Lower leg skin (tissue), 3 donors: Measurements from ENCODE around the gene SNRPA.

Source experiments
- POLR2A ChIP-seq, 2 donors: fragments of 450-650 bp; IDR thresholded peaks; one replicate each; pipeline ENCODE4 v1.6.1; 2016 to 2017; ENCODE audit warnings: antibody characterized with exemption in 2 of 2, mild to moderate bottlenecking in 1 of 2, moderate library complexity in 1 of 2
- TF ChIP-seq, protein P1 (sequence below), 3 donors: fragments of 450-650 bp; IDR thresholded peaks; one replicate each; pipeline ENCODE4 v1.5.1; 2016; ENCODE audit warnings: antibody characterized with exemption in 3 of 3, mild to moderate bottlenecking in 3 of 3, moderate library complexity in 2 of 3

DNA sequence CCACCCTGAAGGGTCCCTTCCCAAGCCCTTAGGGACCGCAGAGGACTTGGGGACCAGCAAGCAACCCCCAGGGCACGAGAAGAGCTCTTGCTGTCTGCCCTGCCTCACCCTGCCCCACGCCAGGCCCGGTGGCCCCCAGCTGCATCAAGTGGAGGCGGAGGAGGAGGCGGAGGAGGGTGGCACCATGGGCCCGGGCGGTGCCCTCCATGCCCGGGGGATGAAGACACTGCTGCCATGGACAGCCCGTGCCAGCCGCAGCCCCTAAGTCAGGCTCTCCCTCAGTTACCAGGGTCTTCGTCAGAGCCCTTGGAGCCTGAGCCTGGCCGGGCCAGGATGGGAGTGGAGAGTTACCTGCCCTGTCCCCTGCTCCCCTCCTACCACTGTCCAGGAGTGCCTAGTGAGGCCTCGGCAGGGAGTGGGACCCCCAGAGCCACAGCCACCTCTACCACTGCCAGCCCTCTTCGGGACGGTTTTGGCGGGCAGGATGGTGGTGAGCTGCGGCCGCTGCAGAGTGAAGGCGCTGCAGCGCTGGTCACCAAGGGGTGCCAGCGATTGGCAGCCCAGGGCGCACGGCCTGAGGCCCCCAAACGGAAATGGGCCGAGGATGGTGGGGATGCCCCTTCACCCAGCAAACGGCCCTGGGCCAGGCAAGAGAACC lies 49.5 kb downstream of the SNRPA start:
- TF ChIP-seq, protein P1, sequence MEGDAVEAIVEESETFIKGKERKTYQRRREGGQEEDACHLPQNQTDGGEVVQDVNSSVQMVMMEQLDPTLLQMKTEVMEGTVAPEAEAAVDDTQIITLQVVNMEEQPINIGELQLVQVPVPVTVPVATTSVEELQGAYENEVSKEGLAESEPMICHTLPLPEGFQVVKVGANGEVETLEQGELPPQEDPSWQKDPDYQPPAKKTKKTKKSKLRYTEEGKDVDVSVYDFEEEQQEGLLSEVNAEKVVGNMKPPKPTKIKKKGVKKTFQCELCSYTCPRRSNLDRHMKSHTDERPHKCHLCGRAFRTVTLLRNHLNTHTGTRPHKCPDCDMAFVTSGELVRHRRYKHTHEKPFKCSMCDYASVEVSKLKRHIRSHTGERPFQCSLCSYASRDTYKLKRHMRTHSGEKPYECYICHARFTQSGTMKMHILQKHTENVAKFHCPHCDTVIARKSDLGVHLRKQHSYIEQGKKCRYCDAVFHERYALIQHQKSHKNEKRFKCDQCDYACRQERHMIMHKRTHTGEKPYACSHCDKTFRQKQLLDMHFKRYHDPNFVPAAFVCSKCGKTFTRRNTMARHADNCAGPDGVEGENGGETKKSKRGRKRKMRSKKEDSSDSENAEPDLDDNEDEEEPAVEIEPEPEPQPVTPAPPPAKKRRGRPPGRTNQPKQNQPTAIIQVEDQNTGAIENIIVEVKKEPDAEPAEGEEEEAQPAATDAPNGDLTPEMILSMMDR (IDR thresholded peaks at IDR 0.05), result no peak
- no peak for TF ChIP-seq POLR2A (IDR thresholded peaks at IDR 0.05)
